Neural cell (in vitro differentiated cells): ENCODE results near the gene UBE2V1. TPM values are rescaled to one million over a fixed set of nuclear protein-coding genes. Genes with fewer than 3 reads are reported as not detected.

Source experiments
- H2AFZ ChIP-seq: fragments of 200-600, 300-800 bp; sonication (generic), shearing (Covaris generic); 2 replicates; pipeline ENCODE4 v1.6.0; 2014; ENCODE audit warnings: low read depth, mild to moderate bottlenecking, antibody characterized with exemption, low read length, moderate library complexity
- H3F3A ChIP-seq: fragments of 200-600 bp; shearing (Covaris generic); 2 replicates; pipeline ENCODE4 v1.6.1; 2016; ENCODE audit warnings: mild to moderate bottlenecking, moderate library complexity, mixed read lengths, antibody characterized with exemption, low read length; ENCODE audit not compliant: insufficient read depth, poor library complexity, severe bottlenecking
- H3K27ac ChIP-seq: fragments of 200-600, 300-800 bp; sonication (generic), shearing (Covaris generic); 2 replicates; pipeline ENCODE4 v1.5.1; 2014; ENCODE audit warnings: mild to moderate bottlenecking, low read length, moderate library complexity
- H3K27me3 ChIP-seq: fragments of 300-800, 200-600 bp; sonication (generic), shearing (Covaris generic); 2 replicates; pipeline ENCODE4 v1.6.0; 2014; ENCODE audit warnings: mild to moderate bottlenecking, low read depth, low read length, moderate library complexity; ENCODE audit not compliant: insufficient read depth
- H3K36me3 ChIP-seq: fragments of 300-800, 200-600 bp; sonication (generic), shearing (Covaris generic); 2 replicates; pipeline ENCODE4 v1.5.1; 2014; ENCODE audit warnings: mild to moderate bottlenecking, antibody characterized with exemption, low read length, moderate library complexity; ENCODE audit not compliant: insufficient read depth
- H3K4me2 ChIP-seq: fragments of 300-800, 200-600 bp; sonication (generic), shearing (Covaris generic); 2 replicates; pipeline ENCODE4 v1.6.0; 2014; ENCODE audit warnings: mild to moderate bottlenecking, low read length
- H3K4me3 ChIP-seq: fragments of 300-800, 200-600 bp; sonication (generic), shearing (Covaris generic); 2 replicates; pipeline ENCODE4 v1.5.1; 2014; ENCODE audit warnings: mild to moderate bottlenecking, low read length, moderate library complexity
- H3K79me2 ChIP-seq: fragments of 200-600 bp; shearing (Covaris generic); replicated peaks from 2 replicates; pipeline ENCODE4 v1.6.0; 2014; ENCODE audit warnings: mild to moderate bottlenecking, low read length, moderate library complexity; ENCODE audit not compliant: insufficient read depth
- H3K9ac ChIP-seq: fragments of 300-800, 200-600 bp; sonication (generic), shearing (Covaris generic); 2 replicates; pipeline ENCODE4 v1.6.1; 2016; ENCODE audit warnings: mild to moderate bottlenecking, low read length, mixed read lengths
- H3K9me2 ChIP-seq: fragments of 200-600 bp; shearing (Covaris generic); 2 replicates; pipeline ENCODE4 v1.6.1; 2016; ENCODE audit warnings: mild to moderate bottlenecking, low read length, mixed read lengths; ENCODE audit not compliant: insufficient read depth
- H3K9me3 ChIP-seq: fragments of 200-600, 300-800 bp; sonication (generic), shearing (Covaris generic); 2 replicates; pipeline ENCODE4 v1.6.1; 2016; ENCODE audit warnings: mild to moderate bottlenecking, mixed run types, low read length, moderate library complexity, mixed read lengths
- H4K20me1 ChIP-seq: fragments of 200-600 bp; shearing (Covaris generic); 2 replicates; pipeline ENCODE4 v1.6.1; 2016; ENCODE audit warnings: mild to moderate bottlenecking, mixed run types; ENCODE audit not compliant: insufficient read depth
- CTCF ChIP-seq: fragments of 450-650 bp; IDR thresholded peaks from 2 replicates; pipeline ENCODE4 v1.5.1; 2014; ENCODE audit warnings: antibody characterized with exemption, mild to moderate bottlenecking, moderate library complexity; ENCODE audit not compliant: poor library complexity, severe bottlenecking
- EP300 ChIP-seq: fragments of 450-650 bp; conservative IDR thresholded peaks from 2 replicates; pipeline ENCODE4 v1.6.1; 2014; ENCODE audit warnings: antibody characterized with exemption, mild to moderate bottlenecking, moderate library complexity; ENCODE audit not compliant: poor library complexity, severe bottlenecking
- EZH2 ChIP-seq: fragments of 200-600, 300-800 bp; shearing (Covaris generic), sonication (generic); IDR thresholded peaks from 2 replicates; pipeline ENCODE4 v1.6.1; 2014; ENCODE audit warnings: antibody characterized with exemption, low read length, borderline replicate concordance, mild to moderate bottlenecking; ENCODE audit not compliant: insufficient read depth, poor library complexity, severe bottlenecking
- MXI1 ChIP-seq: fragments of 450-650 bp; conservative IDR thresholded peaks from 2 replicates; pipeline ENCODE4 v1.6.1; 2014; ENCODE audit warnings: antibody characterized with exemption, mild to moderate bottlenecking; ENCODE audit not compliant: poor library complexity, severe bottlenecking
- POLR2AphosphoS5 ChIP-seq: IDR thresholded peaks from 2 replicates; pipeline ENCODE4 v1.6.1; 2012
- RAD21 ChIP-seq: fragments of 450-650 bp; conservative IDR thresholded peaks from 2 replicates; pipeline ENCODE4 v1.6.1; 2014; ENCODE audit warnings: antibody characterized with exemption, mild to moderate bottlenecking, moderate library complexity
- REST ChIP-seq: IDR thresholded peaks from 2 replicates; pipeline ENCODE4 v1.6.1; 2012; ENCODE audit warnings: borderline replicate concordance
- SMC3 ChIP-seq: fragments of 450-650 bp; conservative IDR thresholded peaks from 2 replicates; pipeline ENCODE4 v1.6.1; 2014; ENCODE audit warnings: antibody characterized with exemption, mild to moderate bottlenecking, moderate library complexity; ENCODE audit not compliant: poor library complexity
- TAF1 ChIP-seq: IDR thresholded peaks from 2 replicates; pipeline ENCODE4 v1.6.1; 2012; ENCODE audit warnings: low read depth
- polyA plus RNA-seq: library from polyadenylated mRNA; depleted of rRNA; stranded (reverse); fragments of >200 nt; gene quantifications from 2 replicates; pipeline ENCODE4 v1.2.3, GENCODE V29; 2014

UBE2V1 gene
- polyA plus RNA-seq, 1 donor from 2014 or later, result 34.4 TPM

- Histone ChIP-seq H3K9me3 (no peaks in the 10 kb centered on the region), H3K4me2 (no peak overlapping the region), H3K79me2 (peaks cover 56% of the 10 kb centered on the region), H3K27ac (no peak overlapping the region), H3K9ac (no peak overlapping the region), H4K20me1 (no peaks in the 10 kb centered on the region), H3K36me3 (peaks cover 5% of the 10 kb centered on the region), H3K9me2 (no peaks in the 10 kb centered on the region), H3F3A (no peaks in the 10 kb centered on the region), H3K27me3 (no peaks in the 10 kb centered on the region), H2AFZ (no peak overlapping the region), H3K4me3 (no peak overlapping the region)
- no peak for TF ChIP-seq TAF1
- TF ChIP-seq RAD21, result no peak
- TF ChIP-seq EZH2, result no peak
- TF ChIP-seq CTCF, result no peak
- no peak for TF ChIP-seq EP300
- no peak for TF ChIP-seq MXI1
- TF ChIP-seq SMC3, result no peak
- no peak for TF ChIP-seq POLR2AphosphoS5
- no peak for TF ChIP-seq REST
Measured at GRCh38 chr20:50100552-50100951, 12.4 kb downstream of the UBE2V1 start.

DNA sequence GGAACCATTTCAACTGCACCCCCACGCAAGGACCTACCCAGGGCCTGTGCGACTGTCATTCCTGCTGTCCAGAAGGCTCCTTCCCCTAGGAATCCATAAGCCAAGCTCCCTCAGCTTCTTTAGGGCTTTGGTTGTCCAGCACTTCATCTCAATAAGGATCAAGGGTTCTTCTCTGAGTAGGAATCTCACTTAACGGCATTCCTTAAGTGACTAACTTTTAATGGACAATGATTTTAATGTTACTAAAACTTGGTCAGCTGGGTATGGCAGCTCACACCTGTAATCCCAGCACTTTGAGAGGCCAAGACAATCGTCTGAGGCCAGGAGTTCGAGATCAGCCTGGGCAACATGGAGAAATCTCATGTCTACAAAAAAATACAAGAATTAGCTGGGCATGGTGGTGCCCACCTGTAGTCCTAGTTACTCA is 13.4 kb downstream of the UBE2V1 start:
- peaks cover 46% of the 10 kb centered on the region for H3K79me2 ChIP-seq
- no peaks in the 10 kb centered on the region for H3K27me3 ChIP-seq
- no peaks in the 10 kb centered on the region for H4K20me1 ChIP-seq
- no peak overlapping the region for H3K4me3 ChIP-seq
- H3K9ac ChIP-seq, result no peak overlapping the region
- H3K9me2 ChIP-seq, result no peaks in the 10 kb centered on the region
- no peak overlapping the region for H2AFZ ChIP-seq
- TF ChIP-seq CTCF, result no peak
- TF ChIP-seq SMC3, result no peak
- no peak for TF ChIP-seq EP300
- TF ChIP-seq TAF1, result no peak
- TF ChIP-seq MXI1, result no peak
- TF ChIP-seq EZH2, result no peak
- no peak overlapping the region for H3K4me2 ChIP-seq
- H3K9me3 ChIP-seq, result no peaks in the 10 kb centered on the region
- peaks cover 9% of the 10 kb centered on the region for H3K36me3 ChIP-seq
- no peaks in the 10 kb centered on the region for H3F3A ChIP-seq
- no peak overlapping the region for H3K27ac ChIP-seq
